Omental fat pad (tissue), 4 donors: ENCODE data around the gene SLCO3A1. TPM values are rescaled to one million over a fixed set of nuclear protein-coding genes. Genes with fewer than 3 reads are reported as not detected.
A peak's percentile ranks its signal among the peaks of the same experiment; 100 is the strongest.

Source experiments
- ATAC-seq: fragments of 150-250 bp; one replicate; pipeline ENCODE4 v1.9.1; 2016; ENCODE audit warnings: mild to moderate bottlenecking, moderate library complexity; ENCODE audit not compliant: low FRiP score
- DNase-seq: peaks from one replicate; pipeline ENCODE4 v3.0.0-alpha.2; 2019; ENCODE audit warnings: low spot score
- total RNA-seq, 4 donors: library from RNA; depleted of rRNA; stranded (reverse); fragments of >200 nt; gene quantifications; one replicate each; pipeline ENCODE4 v1.1.0, GENCODE V29; 2016
- TF ChIP-seq, protein P1 (sequence below), 3 donors: fragments of 450-650 bp; IDR thresholded peaks; one replicate each; pipeline ENCODE4 v1.5.1; 2016 to 2017; ENCODE audit warnings: antibody characterized with exemption in 3 of 3, mild to moderate bottlenecking in 3 of 3, moderate library complexity in 2 of 3

Gene SLCO3A1
- total RNA-seq, 4 donors from 2014 or later: 12.3 to 21.8 (median 14.8) TPM

DNA sequence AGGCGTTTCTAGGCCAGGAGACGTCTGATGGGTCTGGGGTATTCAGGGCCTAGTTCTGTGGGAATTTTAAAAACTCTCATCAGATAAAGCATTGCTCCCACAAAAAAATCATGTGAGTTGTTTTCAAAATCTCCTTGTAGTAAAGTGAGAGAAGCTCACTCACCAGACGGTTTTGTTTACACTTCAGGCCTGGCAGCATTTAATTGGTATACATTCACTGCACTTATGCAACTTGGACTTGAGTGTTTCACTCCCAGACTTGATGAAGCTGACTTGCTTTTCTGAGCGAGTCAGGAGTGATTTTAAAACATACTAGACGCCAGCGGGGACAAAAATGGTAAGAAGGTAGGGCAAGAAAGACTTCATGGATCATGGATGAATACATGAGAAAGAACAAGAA is 75.2 kb downstream of the SLCO3A1 start:
- DNase-seq (no peak), ATAC-seq (no peak)
- TF ChIP-seq, protein P1, sequence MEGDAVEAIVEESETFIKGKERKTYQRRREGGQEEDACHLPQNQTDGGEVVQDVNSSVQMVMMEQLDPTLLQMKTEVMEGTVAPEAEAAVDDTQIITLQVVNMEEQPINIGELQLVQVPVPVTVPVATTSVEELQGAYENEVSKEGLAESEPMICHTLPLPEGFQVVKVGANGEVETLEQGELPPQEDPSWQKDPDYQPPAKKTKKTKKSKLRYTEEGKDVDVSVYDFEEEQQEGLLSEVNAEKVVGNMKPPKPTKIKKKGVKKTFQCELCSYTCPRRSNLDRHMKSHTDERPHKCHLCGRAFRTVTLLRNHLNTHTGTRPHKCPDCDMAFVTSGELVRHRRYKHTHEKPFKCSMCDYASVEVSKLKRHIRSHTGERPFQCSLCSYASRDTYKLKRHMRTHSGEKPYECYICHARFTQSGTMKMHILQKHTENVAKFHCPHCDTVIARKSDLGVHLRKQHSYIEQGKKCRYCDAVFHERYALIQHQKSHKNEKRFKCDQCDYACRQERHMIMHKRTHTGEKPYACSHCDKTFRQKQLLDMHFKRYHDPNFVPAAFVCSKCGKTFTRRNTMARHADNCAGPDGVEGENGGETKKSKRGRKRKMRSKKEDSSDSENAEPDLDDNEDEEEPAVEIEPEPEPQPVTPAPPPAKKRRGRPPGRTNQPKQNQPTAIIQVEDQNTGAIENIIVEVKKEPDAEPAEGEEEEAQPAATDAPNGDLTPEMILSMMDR (IDR thresholded peaks at IDR 0.05): no peak

DNA sequence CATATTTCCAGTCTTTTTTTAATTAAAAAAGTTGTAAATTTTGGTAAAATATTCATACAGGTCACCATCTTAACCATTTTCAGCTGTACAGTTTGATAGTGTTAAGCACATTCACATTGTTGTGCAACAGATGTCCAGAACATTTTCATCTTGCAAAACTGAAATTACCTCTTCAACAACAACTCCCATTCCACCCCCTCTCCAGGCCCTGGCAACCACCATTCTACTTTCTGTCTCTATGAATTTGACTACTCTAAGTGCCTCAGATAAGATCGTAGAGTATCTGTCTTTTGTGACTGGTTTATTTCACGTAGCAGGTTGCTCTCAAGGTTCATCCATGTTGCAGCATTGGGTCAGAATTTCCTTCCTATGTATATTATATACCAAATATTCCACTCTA is 76.0 kb downstream of the SLCO3A1 start:
- DNase-seq: no peak
- peak; percentile 72 for ATAC-seq
- TF ChIP-seq, protein P1 (IDR thresholded peaks at IDR 0.05): no peak

DNA sequence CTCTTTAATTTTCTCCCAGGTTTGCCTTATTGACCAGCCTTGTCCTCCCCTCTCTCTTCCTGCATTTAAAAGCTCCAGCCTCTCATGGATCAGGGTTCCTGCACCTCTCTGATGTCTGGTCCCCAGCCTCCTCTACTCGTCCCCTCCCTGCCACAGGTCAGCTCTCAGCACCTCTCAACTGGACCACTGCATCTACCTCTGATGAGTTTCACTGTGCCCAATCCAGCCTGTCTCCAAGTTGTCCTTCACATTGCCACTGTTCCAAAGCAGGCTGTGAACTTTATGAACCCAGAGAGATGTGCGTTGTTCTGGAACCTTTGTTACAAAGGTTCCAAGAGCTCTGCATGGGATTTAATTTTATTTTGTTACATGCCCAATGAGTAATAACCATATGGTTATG is 76.6 kb downstream of the SLCO3A1 start:
- TF ChIP-seq, protein P1 (IDR thresholded peaks at IDR 0.05): no peak
- DNase-seq (no peak), ATAC-seq (no peak)

DNA sequence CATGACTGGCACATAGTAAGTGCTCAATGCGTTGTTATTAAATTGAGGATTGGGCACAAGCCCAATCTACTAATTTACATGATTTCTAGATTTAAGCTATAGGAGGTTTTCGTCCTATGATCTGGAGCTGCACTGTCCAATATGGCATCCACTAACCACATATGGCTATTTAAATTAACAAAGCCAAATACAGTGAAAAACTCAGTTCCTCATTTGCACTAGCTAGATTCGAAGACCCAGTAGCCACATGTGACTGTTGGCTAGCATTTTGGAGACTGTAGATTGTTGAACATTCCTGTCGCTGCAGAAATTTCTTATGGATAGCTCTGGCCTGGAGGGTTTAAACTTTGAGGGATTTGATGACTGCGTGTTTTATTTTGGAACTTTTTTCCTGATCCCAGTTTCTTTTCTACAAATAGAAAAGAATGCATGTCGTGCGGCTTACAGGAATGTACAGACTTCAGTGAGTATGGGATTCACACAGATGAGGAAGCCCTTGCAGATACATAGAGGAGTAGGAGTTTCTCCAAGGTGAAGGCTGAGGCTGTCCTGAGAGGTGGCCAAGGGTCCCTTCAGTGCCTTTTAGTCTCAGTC is 82.8 kb downstream of the SLCO3A1 start:
- TF ChIP-seq, protein P1 (IDR thresholded peaks at IDR 0.05): no peak
- ATAC-seq (no peak), DNase-seq (no peak)

DNA sequence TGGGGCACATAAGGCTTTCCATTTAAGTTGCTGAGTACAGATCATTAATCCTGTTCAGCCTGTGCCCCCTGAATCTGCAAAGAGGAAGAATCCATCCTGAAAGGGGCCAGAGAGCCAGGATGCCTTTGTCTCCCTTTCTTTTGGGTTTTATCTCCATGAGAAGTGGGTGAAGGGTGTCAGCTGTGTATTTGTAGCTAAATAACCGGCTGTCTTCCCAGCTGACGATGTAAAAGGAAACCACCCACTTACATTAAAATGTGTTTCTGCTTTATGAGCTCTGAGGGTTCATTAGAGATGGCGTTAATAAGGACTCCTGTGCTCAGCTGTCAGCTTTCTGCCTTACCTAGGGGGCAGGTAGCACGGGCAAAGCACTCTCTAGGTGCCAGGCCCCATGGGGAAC is 83.4 kb downstream of the SLCO3A1 start:
- DNase-seq: no peak
- TF ChIP-seq, protein P1 (IDR thresholded peaks at IDR 0.05): no peak
- no peak for ATAC-seq

DNA sequence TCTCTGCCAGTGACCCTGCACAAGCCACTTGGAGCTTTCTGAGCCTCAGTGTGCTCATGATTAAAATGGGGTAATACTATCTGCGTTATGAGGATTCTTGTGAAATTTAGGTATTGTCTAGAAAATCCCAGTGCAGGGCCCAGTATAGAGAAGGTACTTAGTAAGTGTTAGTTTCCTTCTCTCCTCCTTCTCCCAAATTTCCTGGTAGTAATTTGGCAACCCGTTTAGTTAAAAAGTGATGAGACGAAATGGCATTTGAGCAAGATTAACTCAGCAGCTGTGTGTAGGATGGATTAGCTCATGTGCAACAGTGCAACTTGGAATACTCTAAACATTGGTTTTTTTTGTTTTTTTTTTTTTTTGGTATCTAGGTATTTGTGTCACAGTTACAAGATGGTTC is 84.6 kb downstream of the SLCO3A1 start:
- no peak for DNase-seq
- ATAC-seq: peak; percentile 12
- TF ChIP-seq, protein P1 (IDR thresholded peaks at IDR 0.05): no peak

DNA sequence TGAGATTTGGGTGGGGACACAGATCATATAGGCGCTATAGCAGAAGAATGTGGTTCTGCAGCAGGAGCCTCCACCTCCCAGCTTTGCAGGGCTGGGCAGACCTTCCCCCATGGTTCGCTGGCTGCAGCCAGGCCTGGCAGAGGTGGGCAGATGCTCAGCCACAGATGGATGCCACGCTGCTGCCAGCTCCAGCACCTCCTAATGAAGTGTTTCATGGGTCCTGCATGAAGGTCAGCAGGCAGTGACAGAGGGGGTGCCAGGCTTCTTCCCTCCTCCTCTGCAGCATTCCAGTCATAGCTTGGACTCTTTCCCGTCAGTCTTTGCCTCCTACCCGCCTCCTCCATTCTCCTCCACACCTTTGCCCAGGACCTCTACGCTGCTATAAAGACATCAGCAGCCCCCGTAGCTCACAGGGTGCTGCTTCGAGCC is 85.9 kb downstream of the SLCO3A1 start:
- DNase-seq (no peak), ATAC-seq (no peak)
- TF ChIP-seq, protein P1 (IDR thresholded peaks at IDR 0.05): no peak
